A673 (cell line): ENCODE measurements around the gene MANSC4. TPM values are rescaled to one million over a fixed set of nuclear protein-coding genes. Genes with fewer than 3 reads are reported as not detected.

Experiments
- BruUV-seq: library from RNA; stranded (reverse); fragments of 400-500 nt; replicated peaks from 2 replicates; lab custom pipeline; 2021; lab: Mats Ljungman, UMichigan
- CTCF ChIA-PET: fragments of 300-600 bp; sonication (Branson Sonifier 250); formaldehyde crosslinking; loops from one replicate; lab custom pipeline; 2022; ENCODE audit warnings: antibody characterized with exemption; lab: Charles Lee
- POLR2A ChIA-PET: fragments of 300-600 bp; sonication (Branson Sonifier 250); formaldehyde crosslinking; loops from one replicate; lab custom pipeline; 2022; ENCODE audit warnings: antibody characterized with exemption; ENCODE audit not compliant: low non-redundant PET; lab: Charles Lee
- DNase-seq: peaks from one replicate; pipeline ENCODE4 v3.0.0-alpha.2; 2015; ENCODE audit warnings: low spot score
- H3K27ac ChIP-seq: fragments of 200-600 bp; sonication (generic); 2 replicates; pipeline ENCODE4 v1.5.1; 2016; ENCODE audit warnings: mixed run types, low read depth, mild to moderate bottlenecking, mixed read lengths, antibody characterized with exemption, low read length; ENCODE audit not compliant: poor library complexity, severe bottlenecking
- H3K27me3 ChIP-seq: fragments of 200-600 bp; sonication (generic); replicated peaks from 2 replicates; pipeline ENCODE4 v1.6.1; 2017; ENCODE audit warnings: mixed run types, low read depth, mild to moderate bottlenecking, mixed read lengths, antibody characterized with exemption, low read length; ENCODE audit not compliant: insufficient read depth, poor library complexity
- H3K36me3 ChIP-seq: fragments of 200-600 bp; sonication (generic); 2 replicates; pipeline ENCODE4 v1.6.1; 2016; ENCODE audit warnings: mixed run types, mild to moderate bottlenecking, mixed read lengths, antibody characterized with exemption, low read length; ENCODE audit not compliant: insufficient read depth, poor library complexity, severe bottlenecking
- H3K4me1 ChIP-seq: fragments of 200-600 bp; sonication (generic); 2 replicates; pipeline ENCODE4 v1.6.1; 2017; ENCODE audit warnings: mixed run types, mild to moderate bottlenecking, mixed read lengths, antibody characterized with exemption, low read length; ENCODE audit not compliant: insufficient read depth, poor library complexity, severe bottlenecking
- H3K4me3 ChIP-seq: fragments of 200-600 bp; sonication (generic); 2 replicates; pipeline ENCODE4 v1.5.1; 2016; ENCODE audit warnings: low read depth, mixed run types, mild to moderate bottlenecking, mixed read lengths, low read length; ENCODE audit not compliant: poor library complexity, severe bottlenecking
- H3K9me3 ChIP-seq: fragments of 200-600 bp; sonication (generic); 2 replicates; pipeline ENCODE4 v1.6.1; 2016; ENCODE audit warnings: mixed run types, low read depth, mild to moderate bottlenecking, mixed read lengths, antibody characterized with exemption, low read length; ENCODE audit not compliant: poor library complexity, severe bottlenecking
- EZH2 ChIP-seq: fragments of 200-600 bp; sonication (generic); IDR thresholded peaks from 2 replicates; pipeline ENCODE4 v1.6.1; 2017; ENCODE audit warnings: borderline replicate concordance, low read depth, mild to moderate bottlenecking, mixed read lengths, antibody characterized with exemption, low read length; ENCODE audit not compliant: poor library complexity, severe bottlenecking
- intact Hi-C: fragments of 100-400 bp; cut with micrococcal nuclease; formaldehyde crosslinking; loops from one replicate; pipeline ENCODE4 v1.10.0; 2022; ENCODE audit not compliant: unreplicated experiment
- total RNA-seq: library from RNA; stranded (reverse); gene quantifications from 2 replicates; pipeline ENCODE4 v1.2.3, GENCODE V29; 2021
- TF ChIP-seq, protein P1 (sequence below): fragments of 300-800, 200-600 bp; sonication (generic); conservative IDR thresholded peaks from 2 replicates; pipeline ENCODE4 v1.5.1; 2017; ENCODE audit warnings: low read depth, mild to moderate bottlenecking, antibody characterized with exemption, low read length, moderate library complexity, mixed read lengths

Gene MANSC4
- total RNA-seq, 1 experiment from 2014 or later = not detected

DNA sequence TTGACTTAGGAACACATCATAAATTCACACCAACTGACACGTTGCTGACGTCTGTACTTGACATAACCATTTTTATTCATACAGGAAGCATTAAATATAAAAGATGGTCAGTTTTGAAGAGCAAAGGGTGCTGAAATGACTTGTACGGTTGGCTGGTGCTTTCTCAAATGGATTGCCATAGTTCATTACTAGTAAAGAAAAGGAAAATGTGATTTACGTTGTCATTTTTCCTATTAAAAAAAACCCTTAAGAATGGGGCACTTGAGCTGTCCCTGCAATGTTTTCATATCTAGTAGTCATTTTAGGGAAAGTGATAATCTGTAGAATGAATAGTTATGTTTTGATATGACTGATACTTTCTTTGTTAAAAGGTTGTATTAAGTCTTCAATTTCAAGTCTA lies 22.5 kb upstream of the MANSC4 start:
- Histone ChIP-seq H3K27me3 (no peaks in the 10 kb centered on the region), H3K4me1 (no peaks in the 10 kb centered on the region), H3K36me3 (peaks cover 20% of the 10 kb centered on the region), H3K9me3 (no peaks in the 10 kb centered on the region), H3K27ac (no peak overlapping the region), H3K4me3 (no peak overlapping the region)
- no peak for DNase-seq
- TF ChIP-seq EZH2 = no peak
- TF ChIP-seq, protein P1, sequence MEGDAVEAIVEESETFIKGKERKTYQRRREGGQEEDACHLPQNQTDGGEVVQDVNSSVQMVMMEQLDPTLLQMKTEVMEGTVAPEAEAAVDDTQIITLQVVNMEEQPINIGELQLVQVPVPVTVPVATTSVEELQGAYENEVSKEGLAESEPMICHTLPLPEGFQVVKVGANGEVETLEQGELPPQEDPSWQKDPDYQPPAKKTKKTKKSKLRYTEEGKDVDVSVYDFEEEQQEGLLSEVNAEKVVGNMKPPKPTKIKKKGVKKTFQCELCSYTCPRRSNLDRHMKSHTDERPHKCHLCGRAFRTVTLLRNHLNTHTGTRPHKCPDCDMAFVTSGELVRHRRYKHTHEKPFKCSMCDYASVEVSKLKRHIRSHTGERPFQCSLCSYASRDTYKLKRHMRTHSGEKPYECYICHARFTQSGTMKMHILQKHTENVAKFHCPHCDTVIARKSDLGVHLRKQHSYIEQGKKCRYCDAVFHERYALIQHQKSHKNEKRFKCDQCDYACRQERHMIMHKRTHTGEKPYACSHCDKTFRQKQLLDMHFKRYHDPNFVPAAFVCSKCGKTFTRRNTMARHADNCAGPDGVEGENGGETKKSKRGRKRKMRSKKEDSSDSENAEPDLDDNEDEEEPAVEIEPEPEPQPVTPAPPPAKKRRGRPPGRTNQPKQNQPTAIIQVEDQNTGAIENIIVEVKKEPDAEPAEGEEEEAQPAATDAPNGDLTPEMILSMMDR = no peak
- ChIA-PET CTCF (no interaction called here), POLR2A (no interaction called here)
- no TSS peak for BruUV-seq
- intact Hi-C loops = no loop called here

DNA sequence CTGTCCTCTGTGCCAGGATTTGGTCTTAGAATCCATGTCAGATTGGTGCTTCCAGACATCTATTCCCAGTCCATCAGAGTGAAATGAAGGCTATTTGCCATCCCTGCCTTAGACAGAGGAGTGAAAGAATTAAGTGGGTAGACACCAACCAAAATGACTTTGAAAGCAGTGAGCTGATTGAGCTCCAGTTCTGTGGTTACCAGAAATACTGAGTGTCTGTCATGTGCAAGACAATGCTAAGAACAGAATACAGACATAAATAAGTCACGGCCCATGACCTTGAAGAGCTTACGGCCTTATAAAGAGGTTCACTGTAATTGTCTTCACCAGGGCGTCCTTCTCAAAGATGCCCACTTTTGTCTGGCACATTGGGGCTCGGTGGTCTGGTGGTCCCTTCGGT lies 21.6 kb upstream of the MANSC4 start:
- TF ChIP-seq, protein P1 = no peak
- no peak for TF ChIP-seq EZH2
- CTCF ChIA-PET = no interaction called here
- intact Hi-C loops = no loop called here

DNA sequence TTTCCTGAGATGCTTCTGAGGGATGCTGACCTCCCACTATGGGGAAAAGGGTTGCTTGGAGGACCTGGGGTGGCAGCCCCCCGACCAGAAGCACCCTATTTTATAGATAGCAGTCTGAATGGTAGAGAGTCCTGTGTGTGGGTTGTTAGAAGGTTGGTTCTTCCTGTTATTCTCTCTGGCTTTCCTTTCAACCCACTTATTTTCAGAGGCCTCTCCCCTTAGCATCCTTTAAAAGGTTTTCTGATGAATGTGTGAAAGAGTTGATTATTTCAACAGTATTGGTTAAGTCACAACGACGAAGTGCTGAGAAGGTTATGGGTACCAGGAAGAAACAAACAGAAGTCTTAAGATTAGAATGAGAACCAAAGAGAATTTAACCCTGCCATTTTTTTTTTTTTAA lies 20.8 kb upstream of the MANSC4 start:
- POLR2A ChIA-PET = no interaction called here
- Histone ChIP-seq H3K27ac (no peak overlapping the region), H3K27me3 (no peaks in the 10 kb centered on the region), H3K4me3 (no peak overlapping the region), H3K4me1 (no peaks in the 10 kb centered on the region), H3K36me3 (peaks cover 31% of the 10 kb centered on the region), H3K9me3 (no peaks in the 10 kb centered on the region)
- TF ChIP-seq, protein P1 = no peak
- no peak for TF ChIP-seq EZH2
- CTCF ChIA-PET = no interaction called here
- no peak for DNase-seq
- intact Hi-C loops = no loop called here
- no TSS peak for BruUV-seq

More for the DNA sequence above, 21.6 kb upstream of the MANSC4 start:
- no peak overlapping the region for H3K4me3 ChIP-seq
- peaks cover 28% of the 10 kb centered on the region for H3K36me3 ChIP-seq
- no peaks in the 10 kb centered on the region for H3K9me3 ChIP-seq
- POLR2A ChIA-PET = no interaction called here
- no TSS peak for BruUV-seq
- H3K27ac ChIP-seq = no peak overlapping the region
- no peaks in the 10 kb centered on the region for H3K4me1 ChIP-seq
- no peaks in the 10 kb centered on the region for H3K27me3 ChIP-seq
- no peak for DNase-seq
